ENCODE results near the gene PDE4B. TPM values are rescaled to one million over a fixed set of nuclear protein-coding genes. Genes with fewer than 3 reads are reported as not detected.

Gene PDE4B
- total RNA-seq (2014; rRNA removed; shearing (Covaris generic)): 1.5 and 2.6 TPM in 2 replicates

DNA sequence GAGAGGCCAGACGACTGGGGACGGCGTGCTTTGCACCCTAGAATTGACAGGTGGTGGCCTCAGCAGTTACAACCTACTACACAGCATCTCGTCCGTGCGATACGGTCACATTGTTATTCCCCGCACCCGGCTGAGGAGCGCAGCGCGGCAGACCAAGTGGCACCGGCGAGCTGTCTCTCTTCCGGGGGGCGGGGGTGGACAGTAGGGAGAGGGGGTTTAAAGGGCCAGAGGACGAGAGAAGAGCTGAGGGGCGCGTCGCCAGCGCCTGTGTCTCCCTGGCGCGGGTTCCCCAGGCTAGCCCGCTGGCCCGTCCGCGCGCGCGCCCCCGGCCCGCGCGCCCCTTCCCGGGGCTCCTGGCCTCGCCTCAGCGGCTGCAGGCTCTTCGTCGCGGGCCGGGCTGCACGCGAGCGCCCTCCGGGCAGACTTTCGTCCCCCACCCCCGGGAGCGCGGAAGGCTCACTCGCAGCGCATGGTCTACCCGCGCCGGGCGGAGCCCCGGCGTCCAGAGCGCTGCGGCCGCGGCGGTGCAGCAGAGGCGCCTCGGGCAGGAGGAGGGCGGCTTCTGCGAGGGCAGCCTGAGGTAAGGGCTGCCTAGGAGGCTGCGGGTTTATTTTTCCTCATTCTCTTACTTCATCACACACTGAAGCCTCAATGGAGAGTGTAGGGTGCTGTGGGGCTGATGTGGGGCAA, at the start of gene PDE4B:
Gene PDE4B (plus strand): TSS at position 227 of the 690 bp plus-strand sequence.
- no peak within 1 kb of the TSS for H3K4me3 ChIP-seq
- no peaks in the 10 kb centered on the region for H3K36me3 ChIP-seq
- H3K27ac ChIP-seq: no peak within 1 kb of the TSS
- no peak for DNase-seq
- no peaks in the 10 kb centered on the region for H3K9me3 ChIP-seq (replicated peaks)
- no peaks in the 10 kb centered on the region for H3K27me3 ChIP-seq
- H3K4me1 ChIP-seq: no peaks in the 10 kb centered on the region

GRCh38 chr1:65744731-65745130, 48.0 kb upstream of the PDE4B start:
- Histone ChIP-seq H3K27ac (no peak overlapping the region), H3K4me1 (no peaks in the 10 kb centered on the region)

DNA sequence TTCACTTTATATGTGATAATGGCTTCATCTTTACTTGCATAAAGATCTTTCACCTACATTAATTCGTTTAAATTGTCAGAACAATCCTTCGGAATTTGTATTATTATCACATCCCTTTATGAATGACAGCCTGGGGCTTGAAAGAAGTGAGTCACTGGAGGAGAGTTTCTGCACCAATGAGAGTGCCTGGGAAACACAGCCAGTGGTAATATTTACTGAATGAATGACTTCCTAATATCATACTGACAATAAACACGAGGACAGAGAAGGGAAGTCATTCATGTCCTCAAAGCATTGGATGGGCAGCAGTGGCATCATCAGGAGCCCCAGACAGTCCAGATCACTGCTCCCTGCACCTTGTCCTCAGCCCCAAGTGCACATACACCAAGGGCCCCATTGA, 40.7 kb upstream of the PDE4B start:
- no peak for DNase-seq
- Histone ChIP-seq H3K4me3 (no peak overlapping the region), H3K27ac (no peak overlapping the region), H3K27me3 (no peaks in the 10 kb centered on the region), H3K4me1 (no peaks in the 10 kb centered on the region), H3K36me3 (no peaks in the 10 kb centered on the region), H3K9me3 (replicated peaks) (no peaks in the 10 kb centered on the region)

More at GRCh38 chr1:65744731-65745130, 48.0 kb upstream of the PDE4B start:
- Histone ChIP-seq H3K9me3 (replicated peaks) (no peaks in the 10 kb centered on the region), H3K27me3 (no peaks in the 10 kb centered on the region), H3K36me3 (no peaks in the 10 kb centered on the region), H3K4me3 (no peak overlapping the region)
- DNase-seq: no peak

- no peaks in the 10 kb centered on the region for H3K36me3 ChIP-seq
- no peak overlapping the region for H3K4me3 ChIP-seq
- no peak for DNase-seq
- H3K4me1 ChIP-seq: no peaks in the 10 kb centered on the region
- no peaks in the 10 kb centered on the region for H3K27me3 ChIP-seq
- H3K9me3 ChIP-seq (replicated peaks): no peaks in the 10 kb centered on the region
- no peak overlapping the region for H3K27ac ChIP-seq
Observed at GRCh38 chr1:65756616-65757015, 36.1 kb upstream of the PDE4B start.

DNA sequence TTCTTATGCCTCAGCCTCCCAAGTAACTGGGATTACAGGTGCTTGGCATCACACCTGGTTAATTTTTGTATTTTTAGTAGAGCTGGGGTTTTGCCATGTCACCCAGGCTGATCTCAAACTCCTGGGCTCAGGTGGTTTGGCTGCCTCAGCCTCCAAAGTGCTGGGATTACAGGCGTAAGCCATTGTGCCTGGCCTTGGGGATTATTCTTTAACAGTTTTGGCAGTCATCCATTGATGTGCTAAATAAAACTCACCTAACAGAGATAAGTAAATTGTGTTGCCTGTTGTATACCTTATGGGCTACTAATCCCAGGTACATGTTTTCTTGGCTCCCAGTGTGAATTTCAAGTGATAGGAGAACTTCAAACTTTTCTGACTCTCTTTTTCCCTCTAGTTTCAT, 35.2 kb upstream of the PDE4B start:
- Histone ChIP-seq H3K36me3 (no peaks in the 10 kb centered on the region), H3K27ac (no peak overlapping the region), H3K9me3 (replicated peaks) (no peaks in the 10 kb centered on the region), H3K27me3 (no peaks in the 10 kb centered on the region), H3K4me3 (no peak overlapping the region), H3K4me1 (no peaks in the 10 kb centered on the region)
- DNase-seq: no peak

GRCh38 chr1:65758128-65758527, 34.6 kb upstream of the PDE4B start:
- Histone ChIP-seq H3K4me3 (no peak overlapping the region), H3K27me3 (no peaks in the 10 kb centered on the region)
- no peak for DNase-seq

DNA sequence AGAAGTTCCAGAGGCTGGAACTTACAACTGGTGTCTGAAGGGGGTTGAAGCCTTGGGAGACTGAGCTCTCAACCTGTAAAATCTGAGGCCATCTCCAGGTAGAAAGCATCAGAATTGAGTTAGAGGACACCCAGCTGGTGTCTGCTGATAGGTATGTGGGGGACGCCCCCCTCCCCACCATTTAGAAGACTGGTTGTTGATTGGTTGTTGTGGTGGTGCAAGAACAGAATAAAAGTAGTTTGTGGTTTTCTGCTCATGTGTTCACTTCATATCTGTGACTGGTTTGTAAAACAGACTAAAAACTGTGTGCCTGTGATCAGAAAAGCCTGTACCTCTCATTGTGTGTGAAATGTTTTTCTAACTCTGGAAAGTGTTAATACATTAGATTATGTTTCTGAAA, 33.2 kb upstream of the PDE4B start:
- Histone ChIP-seq H3K27me3 (no peaks in the 10 kb centered on the region), H3K27ac (no peak overlapping the region), H3K9me3 (replicated peaks) (no peaks in the 10 kb centered on the region), H3K36me3 (no peaks in the 10 kb centered on the region), H3K4me3 (no peak overlapping the region), H3K4me1 (no peaks in the 10 kb centered on the region)
- DNase-seq: no peak

More at GRCh38 chr1:65758128-65758527, 34.6 kb upstream of the PDE4B start:
- Histone ChIP-seq H3K4me1 (no peaks in the 10 kb centered on the region), H3K27ac (no peak overlapping the region), H3K36me3 (no peaks in the 10 kb centered on the region), H3K9me3 (replicated peaks) (no peaks in the 10 kb centered on the region)

DNA sequence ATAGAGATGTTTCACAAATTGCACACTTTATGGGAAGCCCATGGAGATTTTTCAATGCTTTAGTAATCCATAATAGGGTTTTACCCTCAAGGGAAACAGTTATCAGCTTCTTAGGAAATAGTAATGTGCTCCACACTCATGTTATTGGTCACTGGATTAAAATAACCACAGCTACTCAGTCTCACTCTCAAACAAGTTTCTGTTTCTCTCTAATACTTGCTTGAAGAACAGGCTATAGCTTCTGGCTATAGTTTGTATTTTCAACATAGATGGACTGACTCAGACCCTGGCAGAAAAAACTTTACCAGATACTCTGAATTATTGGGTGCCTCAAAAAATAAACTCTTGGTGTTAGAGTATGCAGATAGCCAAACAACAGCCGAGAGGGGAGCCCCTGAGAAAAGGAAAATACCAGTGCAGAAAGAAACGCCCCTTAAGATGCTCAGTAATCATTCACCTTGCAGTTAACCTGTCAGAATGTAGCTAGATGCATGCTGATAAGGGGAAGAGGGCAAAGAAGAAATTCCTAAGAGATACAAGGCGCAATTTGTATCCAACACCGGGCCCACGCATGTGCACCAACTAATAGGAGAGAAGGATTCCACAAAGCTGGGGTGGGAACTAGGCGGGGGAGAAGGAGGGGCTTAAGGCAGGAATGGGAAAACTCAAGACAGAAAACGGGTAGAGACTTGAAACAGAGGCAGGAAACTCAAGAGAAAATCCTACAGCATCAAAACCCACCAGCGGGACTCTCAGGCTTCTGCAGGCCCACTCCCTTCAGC, 30.4 kb upstream of the PDE4B start:
- no peaks in the 10 kb centered on the region for H3K27me3 ChIP-seq
- DNase-seq: no peak
- H3K9me3 ChIP-seq (replicated peaks): no peaks in the 10 kb centered on the region
- no peak overlapping the region for H3K4me3 ChIP-seq
- no peaks in the 10 kb centered on the region for H3K36me3 ChIP-seq
- H3K4me1 ChIP-seq: no peaks in the 10 kb centered on the region
- no peak overlapping the region for H3K27ac ChIP-seq

DNA sequence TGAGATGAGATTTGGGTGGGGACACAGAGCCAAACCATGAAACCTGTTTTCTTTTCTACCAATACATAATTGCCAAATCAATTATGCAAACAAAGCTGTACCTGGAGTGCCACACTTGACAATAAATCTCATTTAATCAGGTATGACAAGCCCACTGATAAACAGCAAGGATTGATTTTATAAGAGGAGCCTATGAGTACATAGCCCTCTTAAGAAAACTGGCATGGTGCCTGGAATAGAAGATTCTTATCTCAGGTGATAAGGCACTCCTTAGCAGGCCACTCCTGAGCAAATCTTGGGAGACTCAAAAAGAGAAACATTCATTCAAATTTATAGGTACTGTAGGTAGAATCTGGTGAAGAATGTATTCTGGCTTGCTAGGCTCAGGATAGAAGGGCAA, 28.6 kb upstream of the PDE4B start:
- Histone ChIP-seq H3K4me3 (no peak overlapping the region), H3K4me1 (no peaks in the 10 kb centered on the region), H3K36me3 (no peaks in the 10 kb centered on the region), H3K27ac (no peak overlapping the region), H3K9me3 (replicated peaks) (no peaks in the 10 kb centered on the region), H3K27me3 (no peaks in the 10 kb centered on the region)
- no peak for DNase-seq

DNA sequence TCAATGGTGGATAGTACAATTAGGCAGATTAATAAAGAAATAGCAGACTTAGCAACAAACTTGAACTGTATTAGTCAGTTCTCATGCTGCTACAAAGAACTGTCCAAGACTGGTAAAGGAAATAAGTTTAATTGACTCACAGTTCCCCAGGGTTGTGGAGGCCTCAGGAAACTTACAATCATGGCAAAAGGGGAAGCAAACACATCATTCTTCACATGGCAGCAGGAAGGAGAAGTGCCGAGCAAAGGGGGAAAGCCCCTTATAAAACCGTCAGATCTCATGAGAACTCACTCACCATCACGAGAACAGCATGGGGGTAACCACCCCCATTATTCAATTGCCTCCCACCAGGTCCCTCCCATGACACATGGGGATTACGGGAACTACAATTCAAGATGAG, 27.1 kb upstream of the PDE4B start:
- H3K4me3 ChIP-seq: no peak overlapping the region
- no peak overlapping the region for H3K27ac ChIP-seq
- H3K9me3 ChIP-seq (replicated peaks): no peaks in the 10 kb centered on the region
- H3K36me3 ChIP-seq: no peaks in the 10 kb centered on the region
- DNase-seq: no peak
- H3K4me1 ChIP-seq: no peaks in the 10 kb centered on the region
- no peaks in the 10 kb centered on the region for H3K27me3 ChIP-seq

DNA sequence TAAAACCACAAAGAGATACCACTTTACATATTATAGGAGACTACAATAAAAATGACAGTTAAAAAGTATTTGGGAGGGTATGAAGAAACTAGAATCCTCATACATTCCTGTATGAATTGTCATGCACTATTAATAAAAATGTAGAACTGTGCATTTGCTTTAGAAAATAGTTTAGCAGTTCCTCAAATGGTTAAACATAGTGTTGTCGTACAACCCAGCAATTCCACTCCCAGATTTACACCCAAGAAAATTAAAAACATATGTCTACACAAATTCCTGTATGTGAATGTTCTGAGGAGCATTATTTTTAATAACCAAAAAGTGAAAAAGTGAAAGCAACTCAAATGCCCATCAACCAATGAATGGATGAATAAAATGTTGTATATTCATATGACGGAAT, 23.1 kb upstream of the PDE4B start:
- Histone ChIP-seq H3K36me3 (no peaks in the 10 kb centered on the region), H3K27me3 (no peaks in the 10 kb centered on the region), H3K27ac (no peak overlapping the region), H3K4me1 (no peaks in the 10 kb centered on the region), H3K4me3 (no peak overlapping the region), H3K9me3 (replicated peaks) (no peaks in the 10 kb centered on the region)
- no peak for DNase-seq

DNA sequence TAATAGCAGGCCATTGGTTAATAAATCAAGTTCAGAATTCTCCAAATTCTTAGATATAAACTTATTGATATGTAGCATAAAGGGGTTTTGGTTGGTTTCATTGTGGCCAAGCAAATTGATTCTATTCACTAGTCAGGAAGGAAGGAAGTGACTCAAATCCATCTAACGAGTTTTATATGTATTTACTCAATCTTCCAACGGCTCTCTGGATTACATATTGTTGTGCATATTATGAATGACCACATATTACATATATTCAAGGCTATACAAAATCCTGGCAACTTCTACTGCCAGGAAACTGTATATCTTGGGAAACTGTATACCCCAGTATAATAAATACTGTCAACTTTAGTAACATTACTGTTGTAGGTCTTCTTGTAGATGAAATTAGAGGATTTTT, 20.1 kb upstream of the PDE4B start:
- Histone ChIP-seq H3K36me3 (no peaks in the 10 kb centered on the region), H3K4me3 (no peak overlapping the region), H3K4me1 (no peaks in the 10 kb centered on the region), H3K9me3 (replicated peaks) (no peaks in the 10 kb centered on the region), H3K27me3 (no peaks in the 10 kb centered on the region), H3K27ac (no peak overlapping the region)
- DNase-seq: no peak

DNA sequence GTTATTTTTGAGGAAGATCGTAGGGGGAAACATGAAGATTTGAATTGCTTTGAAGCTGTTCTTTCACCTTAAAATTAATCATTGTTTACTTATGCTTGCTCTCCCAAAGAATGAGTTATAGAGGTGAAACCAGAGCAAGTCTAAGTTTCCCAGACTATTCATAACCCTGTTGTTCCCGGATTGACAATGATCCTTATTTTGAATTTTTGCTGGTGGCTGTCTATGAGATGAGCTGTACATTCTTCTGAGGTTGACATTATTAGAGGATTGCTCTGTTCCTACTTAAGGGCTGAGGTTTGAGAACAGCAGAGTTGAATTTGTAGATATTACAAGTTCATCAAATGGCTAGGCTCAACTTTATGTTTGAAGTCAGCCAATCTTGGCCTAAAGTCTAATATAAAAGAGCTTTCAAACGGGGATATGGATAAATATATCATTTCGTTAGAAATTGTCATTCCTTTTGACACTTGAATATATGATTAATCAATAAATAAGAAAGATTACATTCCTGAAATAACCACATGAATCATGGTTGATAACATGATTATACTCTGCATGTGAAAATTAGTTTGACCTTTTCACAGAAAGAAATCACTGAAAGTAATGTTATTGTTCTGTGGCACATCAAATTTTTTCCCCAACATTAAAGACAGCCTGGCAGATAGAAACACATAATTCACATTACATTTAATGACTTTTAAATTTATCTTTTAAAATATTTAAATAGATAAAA, 19.1 kb upstream of the PDE4B start:
- Histone ChIP-seq H3K4me1 (no peaks in the 10 kb centered on the region), H3K4me3 (no peak overlapping the region), H3K36me3 (no peaks in the 10 kb centered on the region), H3K27me3 (no peaks in the 10 kb centered on the region), H3K27ac (no peak overlapping the region), H3K9me3 (replicated peaks) (no peaks in the 10 kb centered on the region)
- DNase-seq: no peak

- no peaks in the 10 kb centered on the region for H3K27me3 ChIP-seq
- no peak overlapping the region for H3K4me3 ChIP-seq
- no peak overlapping the region for H3K27ac ChIP-seq
- no peaks in the 10 kb centered on the region for H3K9me3 ChIP-seq (replicated peaks)
- H3K36me3 ChIP-seq: no peaks in the 10 kb centered on the region
- H3K4me1 ChIP-seq: no peaks in the 10 kb centered on the region
- DNase-seq: no peak
Observed at GRCh38 chr1:65788762-65789161, 3.9 kb upstream of the PDE4B start.

GRCh38 chr1:65791396-65791795, 1.3 kb upstream of the PDE4B start:
- no peaks in the 10 kb centered on the region for H3K9me3 ChIP-seq (replicated peaks)
- H3K27ac ChIP-seq: no peak overlapping the region
- no peaks in the 10 kb centered on the region for H3K36me3 ChIP-seq
- H3K27me3 ChIP-seq: no peaks in the 10 kb centered on the region
- H3K4me1 ChIP-seq: no peaks in the 10 kb centered on the region
- H3K4me3 ChIP-seq: no peak overlapping the region
- no peak for DNase-seq
